Activated T-cell treated with anti-CD3 and anti-CD28 coated beads, Interleukin-2, amount 50 U/mL, for 4 hours (primary cell): ENCODE results near the gene CSMD2. TPM values are rescaled to one million over a fixed set of nuclear protein-coding genes. Genes with fewer than 3 reads are reported as not detected.

ENCODE experiments used
- ATAC-seq, 2 donors: fragments of 200-7000 bp; cut with Tn5 transposase; one replicate each; pipeline ENCODE4 v1.10.0; 2021
- DNase-seq: peaks from one replicate; pipeline ENCODE4 v3.0.0-alpha.2; 2020
- H3K27me3 Mint-ChIP-seq: one replicate; pipeline ENCODE4 v1.8.0; 2021; ENCODE audit warnings: low read depth, mixed read lengths
- H3K36me3 Mint-ChIP-seq: one replicate; pipeline ENCODE4 v1.8.0; 2022; ENCODE audit warnings: mixed read lengths; ENCODE audit not compliant: insufficient read depth
- H3K4me1 Mint-ChIP-seq: one replicate; pipeline ENCODE4 v1.8.0; 2021; ENCODE audit warnings: low read depth, mixed read lengths
- H3K4me3 Mint-ChIP-seq: one replicate; pipeline ENCODE4 v1.8.0; 2021; ENCODE audit warnings: mild to moderate bottlenecking, moderate library complexity, mixed read lengths
- H3K9me3 Mint-ChIP-seq: one replicate; pipeline ENCODE4 v1.8.0; 2021; ENCODE audit warnings: mixed read lengths
- total RNA-seq, 3 donors: library from RNA; stranded (reverse); gene quantifications; one replicate each; pipeline ENCODE4 v1.2.1, GENCODE V29; 2021

Gene CSMD2
- total RNA-seq, 3 donors from 2014 or later, result not detected

DNA sequence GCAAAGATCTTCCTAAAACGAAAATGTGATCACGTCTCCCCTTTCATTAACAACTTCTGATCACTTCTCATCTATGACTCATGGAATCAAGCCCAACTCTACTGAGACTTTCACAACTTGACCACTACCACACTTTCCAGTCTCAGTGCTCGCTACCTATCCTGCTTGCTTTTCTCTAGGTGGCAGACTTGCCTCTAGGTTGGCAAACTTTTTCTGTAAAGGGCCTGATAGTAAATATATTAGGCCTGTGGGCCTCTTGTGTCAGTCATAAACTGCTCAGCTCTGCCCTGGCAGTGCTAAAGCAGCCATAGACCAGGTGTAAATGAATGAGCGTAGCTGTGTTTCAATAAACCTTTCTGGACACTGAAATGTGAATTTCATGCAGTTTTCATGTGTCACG, 322.7 kb downstream of the CSMD2 start:
- Mint-ChIP-seq H3K4me1 (no peaks in the 10 kb centered on the region), H3K9me3 (no peaks in the 10 kb centered on the region), H3K36me3 (no peaks in the 10 kb centered on the region), H3K27me3 (peaks cover 5% of the 10 kb centered on the region), H3K4me3 (no peak overlapping the region)
- ATAC-seq (no peak), DNase-seq (no peak)

DNA sequence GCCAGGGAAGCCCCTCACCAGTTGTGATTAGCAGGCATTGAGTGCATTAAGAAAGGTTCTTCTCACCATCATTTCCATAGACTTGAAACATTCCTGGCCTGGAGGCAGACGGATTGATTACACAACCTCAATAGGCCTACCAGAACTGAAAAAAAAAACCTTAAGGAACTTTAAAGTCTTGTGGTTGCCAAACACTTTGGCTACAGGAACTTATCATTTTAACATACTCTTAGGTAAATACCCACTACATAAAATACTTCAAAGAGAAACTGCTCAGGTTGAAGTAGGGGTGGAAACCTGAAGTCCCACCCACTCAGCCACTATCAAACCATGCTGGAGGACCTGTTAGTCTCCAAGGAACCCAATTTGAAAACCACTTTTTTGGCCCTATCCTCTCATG, 323.5 kb downstream of the CSMD2 start:
- Mint-ChIP-seq H3K4me1 (no peaks in the 10 kb centered on the region), H3K27me3 (peaks cover 5% of the 10 kb centered on the region), H3K36me3 (no peaks in the 10 kb centered on the region), H3K9me3 (no peaks in the 10 kb centered on the region), H3K4me3 (no peak overlapping the region)
- no peak for DNase-seq
- ATAC-seq, result no peak

DNA sequence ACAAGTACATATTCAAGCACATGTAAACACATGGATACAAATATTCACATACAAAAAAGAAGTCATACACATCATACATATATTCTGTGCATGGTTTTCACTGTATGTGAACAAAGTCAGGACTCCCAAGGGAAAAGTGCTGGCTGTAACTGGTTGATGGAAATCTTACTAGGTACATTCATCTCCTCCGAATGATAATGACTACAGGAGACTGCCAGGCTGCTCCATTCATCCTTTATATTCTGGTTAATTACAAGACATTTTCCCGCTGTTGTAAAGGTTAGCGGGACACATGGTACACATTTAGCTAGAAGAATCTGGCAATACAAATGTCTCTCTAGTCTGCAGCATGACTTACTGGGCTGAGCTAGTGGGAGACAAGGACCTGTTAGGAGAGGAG, 327.4 kb downstream of the CSMD2 start:
- Mint-ChIP-seq H3K27me3 (peaks cover 5% of the 10 kb centered on the region), H3K36me3 (no peaks in the 10 kb centered on the region), H3K4me1 (no peaks in the 10 kb centered on the region), H3K4me3 (no peak overlapping the region), H3K9me3 (no peaks in the 10 kb centered on the region)
- ATAC-seq, result no peak
- DNase-seq, result no peak

DNA sequence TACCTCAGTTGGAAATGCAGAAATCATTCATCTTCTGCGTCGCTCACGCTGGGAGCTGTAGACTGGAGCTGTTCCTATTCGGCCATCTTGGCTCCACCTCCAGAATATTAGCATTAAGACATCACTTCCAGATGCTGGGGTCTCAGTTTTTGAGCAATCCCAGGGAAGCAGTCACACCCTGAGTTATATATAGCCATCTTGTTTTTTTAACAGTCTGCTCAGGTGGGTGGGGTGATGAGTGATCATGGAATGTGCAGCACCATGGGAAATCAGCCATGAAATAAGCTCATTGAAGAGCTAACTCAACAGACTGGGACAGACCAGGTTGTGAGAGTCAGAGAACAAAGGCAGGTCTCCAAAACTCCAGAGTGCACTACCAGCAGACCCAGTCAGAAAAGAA, 328.1 kb downstream of the CSMD2 start:
- Mint-ChIP-seq H3K27me3 (peaks cover 5% of the 10 kb centered on the region), H3K4me1 (no peaks in the 10 kb centered on the region), H3K36me3 (no peaks in the 10 kb centered on the region), H3K4me3 (no peak overlapping the region), H3K9me3 (no peaks in the 10 kb centered on the region)
- no peak for DNase-seq
- no peak for ATAC-seq

DNA sequence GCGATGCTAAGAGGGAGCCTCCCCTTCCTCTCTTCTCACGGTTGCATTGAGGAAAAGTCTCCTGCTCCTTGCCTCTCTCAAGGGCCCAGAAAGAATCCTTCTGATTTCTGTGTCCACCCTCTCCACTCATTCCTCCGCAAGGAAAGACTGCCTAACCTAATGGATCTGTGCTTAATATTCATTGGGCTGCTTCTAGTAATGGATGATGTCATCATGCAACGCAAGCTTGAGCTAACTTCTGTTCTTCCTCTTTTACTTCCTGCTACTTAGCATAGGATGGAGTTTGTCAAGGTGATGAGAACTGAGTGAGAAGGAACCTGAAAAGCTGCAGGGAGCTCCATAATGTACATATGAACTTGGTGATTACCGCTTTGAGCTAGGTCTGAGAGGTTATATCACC, 336.4 kb downstream of the CSMD2 start:
- Mint-ChIP-seq H3K36me3 (no peaks in the 10 kb centered on the region), H3K27me3 (peaks cover 5% of the 10 kb centered on the region), H3K9me3 (no peaks in the 10 kb centered on the region), H3K4me1 (no peaks in the 10 kb centered on the region), H3K4me3 (no peak overlapping the region)
- ATAC-seq (no peak), DNase-seq (no peak)

DNA sequence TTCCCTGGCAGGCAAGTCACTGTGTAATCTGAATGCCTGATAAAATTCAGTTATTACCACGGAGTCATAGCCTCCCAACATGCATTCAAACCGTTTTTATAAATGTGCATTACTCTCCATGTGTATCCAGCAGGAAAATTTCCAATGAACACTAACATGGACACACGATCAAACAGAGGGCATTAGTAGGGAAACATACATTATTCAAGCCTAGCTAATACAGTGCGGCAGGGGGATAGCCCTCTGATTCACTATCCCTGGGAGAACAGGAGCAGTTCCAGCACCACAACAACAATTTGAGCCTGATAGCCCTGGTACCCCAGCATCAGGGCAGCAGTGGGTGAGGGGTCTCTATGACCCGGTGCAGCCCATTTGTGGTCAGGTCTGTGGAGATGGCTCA, 337.0 kb downstream of the CSMD2 start:
- H3K36me3 Mint-ChIP-seq, result no peaks in the 10 kb centered on the region
- H3K27me3 Mint-ChIP-seq, result peaks cover 5% of the 10 kb centered on the region
- H3K4me1 Mint-ChIP-seq, result no peaks in the 10 kb centered on the region
- DNase-seq, result no peak
- no peak for ATAC-seq
- no peaks in the 10 kb centered on the region for H3K9me3 Mint-ChIP-seq
- no peak overlapping the region for H3K4me3 Mint-ChIP-seq

DNA sequence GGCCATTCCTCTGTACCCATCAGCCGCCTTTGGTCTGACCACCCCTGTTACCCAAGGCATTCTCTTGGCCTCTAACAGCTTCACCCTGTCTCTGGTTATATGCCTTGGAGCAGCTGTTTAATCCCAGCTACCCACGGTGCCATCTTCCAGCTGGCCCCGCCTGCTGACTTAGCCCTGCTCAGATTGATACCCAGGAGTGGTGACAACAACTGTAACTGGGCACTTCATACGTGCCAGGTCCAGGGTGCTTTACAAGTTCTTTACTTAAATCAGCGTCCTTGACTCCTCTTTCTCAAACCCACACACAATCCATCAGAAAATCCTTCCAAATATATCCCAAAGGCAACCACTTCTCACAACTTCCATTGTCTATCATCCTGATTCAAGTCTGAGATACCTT, 338.3 kb downstream of the CSMD2 start:
- Mint-ChIP-seq H3K4me3 (no peak overlapping the region), H3K36me3 (no peaks in the 10 kb centered on the region), H3K27me3 (peaks cover 10% of the 10 kb centered on the region), H3K9me3 (no peaks in the 10 kb centered on the region), H3K4me1 (no peaks in the 10 kb centered on the region)
- DNase-seq (no peak), ATAC-seq (no peak)

DNA sequence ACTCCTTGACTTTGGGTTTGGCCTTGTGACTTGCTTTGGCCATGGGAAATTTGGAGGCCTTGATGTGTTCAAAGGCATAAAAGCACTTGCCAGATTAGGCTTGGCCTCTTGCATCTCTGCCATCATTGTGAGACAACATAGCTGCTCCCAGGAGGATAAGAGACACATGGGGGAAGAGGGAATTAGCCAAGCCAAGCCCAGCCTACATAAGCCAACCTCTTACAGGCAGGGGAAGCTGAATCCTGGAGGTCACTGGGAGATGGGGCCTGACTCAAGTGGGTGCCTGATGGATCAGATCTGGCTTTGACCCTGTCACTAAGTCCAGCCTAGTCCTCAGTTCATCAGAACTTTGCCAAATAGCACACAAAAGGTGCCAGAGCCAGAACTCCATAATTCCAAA, 338.7 kb downstream of the CSMD2 start:
- Mint-ChIP-seq H3K27me3 (peaks cover 10% of the 10 kb centered on the region), H3K36me3 (no peaks in the 10 kb centered on the region), H3K9me3 (no peaks in the 10 kb centered on the region), H3K4me3 (no peak overlapping the region), H3K4me1 (no peaks in the 10 kb centered on the region)
- ATAC-seq (no peak), DNase-seq (no peak)

DNA sequence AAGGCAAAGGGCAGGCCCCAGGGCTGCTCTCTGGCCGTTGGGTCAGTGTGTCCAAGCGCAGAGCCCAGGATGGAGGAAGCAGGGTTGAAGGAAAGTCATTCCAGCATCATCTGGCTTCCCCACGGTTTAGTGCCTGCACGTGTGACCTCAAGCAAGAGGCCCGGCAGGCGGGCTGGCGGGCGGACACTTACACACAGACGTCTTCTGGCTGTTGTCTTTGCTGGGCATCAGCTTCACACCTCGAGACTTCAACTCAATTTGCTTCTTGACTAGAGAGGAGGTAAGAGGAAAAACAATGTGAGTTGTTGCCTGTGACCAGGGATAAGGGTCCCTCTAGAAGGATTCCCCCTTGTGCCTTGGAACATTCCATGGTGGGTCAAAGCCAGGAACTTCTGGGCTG, 339.5 kb downstream of the CSMD2 start:
- DNase-seq (no peak), ATAC-seq (no peak)
- H3K36me3 Mint-ChIP-seq, result no peaks in the 10 kb centered on the region
- H3K9me3 Mint-ChIP-seq, result no peaks in the 10 kb centered on the region
- no peak overlapping the region for H3K4me3 Mint-ChIP-seq
- no peaks in the 10 kb centered on the region for H3K4me1 Mint-ChIP-seq
- peaks cover 12% of the 10 kb centered on the region for H3K27me3 Mint-ChIP-seq

DNA sequence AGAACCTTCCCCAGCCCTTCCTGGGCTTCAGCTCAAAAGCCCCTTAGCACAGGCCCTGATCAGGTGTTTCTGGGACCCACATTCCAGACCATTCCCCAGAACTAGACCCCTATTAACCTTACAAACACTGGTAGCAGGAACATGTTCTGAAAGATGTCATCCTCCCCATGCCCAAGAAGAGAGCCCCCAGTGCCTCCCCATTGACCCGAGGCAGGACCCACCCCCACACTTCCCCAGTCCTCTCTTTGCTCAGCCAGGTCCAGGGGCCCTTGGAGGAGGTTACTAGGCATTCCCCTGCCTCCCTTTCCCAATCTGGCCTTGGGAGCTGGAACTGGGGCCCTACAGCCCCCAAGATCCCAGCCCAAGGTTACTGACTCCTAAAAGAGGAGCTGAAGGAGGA, 340.1 kb downstream of the CSMD2 start:
- DNase-seq (no peak), ATAC-seq (no peak)
- H3K4me3 Mint-ChIP-seq, result no peak overlapping the region
- no peaks in the 10 kb centered on the region for H3K36me3 Mint-ChIP-seq
- H3K27me3 Mint-ChIP-seq, result peaks cover 12% of the 10 kb centered on the region
- no peaks in the 10 kb centered on the region for H3K4me1 Mint-ChIP-seq
- H3K9me3 Mint-ChIP-seq, result no peaks in the 10 kb centered on the region

DNA sequence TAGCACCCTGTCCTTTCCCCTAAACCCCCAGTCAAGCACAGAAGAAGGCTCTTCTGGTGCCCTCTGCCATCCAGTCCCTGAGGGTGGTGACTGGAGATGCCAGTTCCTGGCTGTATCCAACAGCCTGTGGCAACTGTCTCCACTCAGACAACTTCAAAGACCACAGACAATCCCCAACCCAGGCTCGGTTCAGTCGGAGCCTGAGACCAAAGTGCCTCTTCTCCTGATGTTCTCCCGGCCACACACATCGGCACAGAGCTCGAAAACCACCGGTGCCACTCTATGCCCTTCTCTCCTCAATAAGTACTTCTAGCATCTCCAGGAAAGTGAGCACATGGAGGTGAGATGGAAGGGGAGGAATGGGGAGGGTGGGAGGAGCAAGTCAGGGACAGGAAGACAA, 340.7 kb downstream of the CSMD2 start:
- ATAC-seq (no peak), DNase-seq (no peak)
- Mint-ChIP-seq H3K9me3 (no peaks in the 10 kb centered on the region), H3K4me1 (no peaks in the 10 kb centered on the region), H3K36me3 (no peaks in the 10 kb centered on the region), H3K4me3 (no peak overlapping the region), H3K27me3 (peaks cover 12% of the 10 kb centered on the region)

DNA sequence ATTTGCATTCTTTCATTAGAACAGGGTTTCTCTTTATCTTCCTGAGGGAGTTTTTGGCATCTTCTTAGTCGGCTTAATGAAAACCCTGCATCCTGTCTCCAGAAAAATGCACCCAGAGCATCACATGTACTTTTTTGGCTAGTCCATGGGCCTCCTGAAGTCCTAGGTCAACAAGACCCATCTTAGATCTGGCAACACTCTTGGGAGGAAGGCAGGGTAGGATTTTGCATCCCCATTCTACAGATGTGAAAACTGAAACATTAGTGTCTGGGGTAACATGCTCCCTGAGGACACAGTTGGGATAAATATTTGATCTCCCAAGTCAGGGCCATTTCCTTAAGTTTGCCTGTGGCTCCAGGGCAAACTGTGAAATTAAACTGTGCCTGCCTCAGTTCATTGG, 341.2 kb downstream of the CSMD2 start:
- Mint-ChIP-seq H3K27me3 (peaks cover 12% of the 10 kb centered on the region), H3K4me1 (no peaks in the 10 kb centered on the region), H3K36me3 (no peaks in the 10 kb centered on the region), H3K9me3 (no peaks in the 10 kb centered on the region), H3K4me3 (no peak overlapping the region)
- no peak for DNase-seq
- ATAC-seq, result no peak

DNA sequence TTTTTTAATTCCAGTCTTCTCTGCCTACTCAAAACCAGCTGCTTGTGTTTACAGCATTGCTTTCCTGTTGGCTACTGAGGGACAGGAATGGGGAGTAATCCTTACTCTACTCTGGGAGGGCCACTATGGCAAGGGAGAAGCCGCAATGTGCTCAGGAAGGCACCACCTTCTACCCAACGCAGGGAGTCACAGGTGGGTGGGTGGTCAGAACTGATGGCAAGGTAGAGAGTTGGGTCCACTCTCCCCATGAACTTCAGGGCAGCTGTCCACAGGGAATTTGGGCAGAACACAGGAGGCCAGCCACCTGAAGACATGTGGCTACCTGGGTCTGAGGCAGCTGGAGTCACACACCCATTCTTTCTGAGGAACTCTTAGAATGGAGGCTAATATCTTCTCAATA, 341.6 kb downstream of the CSMD2 start:
- ATAC-seq, result no peak
- H3K4me1 Mint-ChIP-seq, result no peaks in the 10 kb centered on the region
- H3K36me3 Mint-ChIP-seq, result no peaks in the 10 kb centered on the region
- peaks cover 12% of the 10 kb centered on the region for H3K27me3 Mint-ChIP-seq
- DNase-seq, result no peak
- no peak overlapping the region for H3K4me3 Mint-ChIP-seq
- no peaks in the 10 kb centered on the region for H3K9me3 Mint-ChIP-seq

DNA sequence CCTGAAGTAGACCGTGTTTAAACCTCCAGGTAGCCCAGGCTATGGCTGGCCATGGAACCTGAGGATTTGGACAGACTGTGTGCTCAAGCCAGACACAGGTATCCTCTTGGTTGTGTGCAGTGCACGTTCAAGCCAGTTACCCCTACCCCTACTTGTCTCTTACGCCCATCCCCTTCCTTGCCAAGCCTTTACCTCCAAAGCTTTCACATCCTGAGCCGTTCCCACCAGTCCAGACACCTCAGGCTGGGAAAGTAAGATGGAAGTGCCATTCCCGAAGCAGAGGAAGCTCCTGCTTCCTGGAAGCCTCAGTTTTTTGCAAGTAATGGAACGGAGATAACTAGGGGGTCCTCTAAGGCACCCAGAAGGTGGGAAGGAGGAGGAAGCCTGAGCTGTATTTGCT, 342.6 kb downstream of the CSMD2 start:
- Mint-ChIP-seq H3K27me3 (peaks cover 12% of the 10 kb centered on the region), H3K4me3 (no peak overlapping the region), H3K4me1 (no peaks in the 10 kb centered on the region), H3K36me3 (no peaks in the 10 kb centered on the region), H3K9me3 (no peaks in the 10 kb centered on the region)
- DNase-seq (no peak), ATAC-seq (no peak)

DNA sequence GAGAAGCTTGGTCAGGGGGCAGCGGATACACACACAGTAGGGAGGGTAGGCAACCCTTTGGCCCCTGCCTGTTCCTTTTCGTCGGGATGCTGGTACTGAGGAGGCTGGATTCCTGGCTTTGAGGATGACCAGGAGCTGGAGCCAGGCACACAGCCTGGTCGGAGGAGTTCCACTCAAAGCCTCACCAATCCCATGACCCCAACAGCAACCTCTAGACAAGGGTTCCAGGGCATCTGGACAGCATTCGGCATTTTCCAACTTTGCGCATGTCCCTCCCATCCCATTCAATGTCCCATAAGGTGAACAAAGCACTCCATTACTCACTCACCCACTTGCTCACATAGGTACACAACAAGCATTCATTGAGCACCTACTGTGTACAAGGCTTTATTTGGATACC, 343.7 kb downstream of the CSMD2 start:
- ATAC-seq, result no peak
- DNase-seq, result no peak
- Mint-ChIP-seq H3K27me3 (peaks cover 7% of the 10 kb centered on the region), H3K9me3 (no peaks in the 10 kb centered on the region), H3K36me3 (no peaks in the 10 kb centered on the region), H3K4me3 (no peak overlapping the region), H3K4me1 (no peaks in the 10 kb centered on the region)

DNA sequence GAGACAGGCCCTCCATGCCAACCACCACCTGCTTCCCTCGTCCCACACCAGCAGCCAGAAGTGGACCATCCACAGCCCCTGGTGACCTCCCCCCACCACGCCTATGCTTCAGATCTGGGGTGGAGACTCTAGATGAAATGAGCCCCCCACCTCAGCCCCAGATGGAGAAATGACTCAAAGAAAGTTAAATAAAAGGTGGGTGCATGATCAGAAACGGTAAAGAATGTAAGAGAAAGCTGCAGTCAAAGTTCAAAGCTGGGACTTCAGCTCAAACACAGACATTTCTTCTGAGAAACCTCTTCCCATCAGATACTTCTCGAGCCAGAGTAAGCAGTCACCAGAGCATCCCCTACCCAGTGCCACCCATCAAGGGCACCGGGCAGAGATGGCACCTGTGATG, 344.2 kb downstream of the CSMD2 start:
- Mint-ChIP-seq H3K36me3 (no peaks in the 10 kb centered on the region), H3K4me1 (no peaks in the 10 kb centered on the region), H3K27me3 (peaks cover 7% of the 10 kb centered on the region), H3K4me3 (no peak overlapping the region), H3K9me3 (no peaks in the 10 kb centered on the region)
- DNase-seq (no peak), ATAC-seq (no peak)
